Ishikawa (cell line): ENCODE measurements around the gene C9orf43.

ENCODE experiments used
- CEBPB ChIP-seq: IDR thresholded peaks from 2 replicates; pipeline ENCODE4 v1.6.1; 2012
- CREB1 ChIP-seq: IDR thresholded peaks from 2 replicates; pipeline ENCODE4 v1.6.1; 2012; ENCODE audit warnings: low read depth
- EGR1 ChIP-seq: IDR thresholded peaks from 2 replicates; pipeline ENCODE4 v1.6.1; 2012
- EP300 ChIP-seq: IDR thresholded peaks from 2 replicates; pipeline ENCODE4 v1.6.1; 2012; ENCODE audit warnings: borderline replicate concordance
- FOXM1 ChIP-seq: IDR thresholded peaks from 2 replicates; pipeline ENCODE4 v1.6.1; 2012; ENCODE audit warnings: low read depth, borderline replicate concordance
- NFIC ChIP-seq: IDR thresholded peaks from 2 replicates; pipeline ENCODE4 v1.6.1; 2012
- RAD21 ChIP-seq: IDR thresholded peaks from 2 replicates; pipeline ENCODE4 v1.6.1; 2012; ENCODE audit warnings: low read depth
- TAF1 ChIP-seq: IDR thresholded peaks from 2 replicates; pipeline ENCODE4 v1.6.1; 2012; ENCODE audit warnings: low read depth, mild to moderate bottlenecking
- TCF12 ChIP-seq: IDR thresholded peaks from 2 replicates; pipeline ENCODE4 v1.6.1; 2012; ENCODE audit warnings: low read depth
- YY1 ChIP-seq: IDR thresholded peaks from 2 replicates; pipeline ENCODE4 v1.6.1; 2012; ENCODE audit warnings: low read depth
- TF ChIP-seq, protein P1 (sequence below): IDR thresholded peaks from 2 replicates; pipeline ENCODE4 v1.6.1; 2012
- TF ChIP-seq, protein P2 (sequence below): IDR thresholded peaks from 2 replicates; pipeline ENCODE4 v1.6.1; 2012; ENCODE audit warnings: low read depth, mild to moderate bottlenecking

DNA sequence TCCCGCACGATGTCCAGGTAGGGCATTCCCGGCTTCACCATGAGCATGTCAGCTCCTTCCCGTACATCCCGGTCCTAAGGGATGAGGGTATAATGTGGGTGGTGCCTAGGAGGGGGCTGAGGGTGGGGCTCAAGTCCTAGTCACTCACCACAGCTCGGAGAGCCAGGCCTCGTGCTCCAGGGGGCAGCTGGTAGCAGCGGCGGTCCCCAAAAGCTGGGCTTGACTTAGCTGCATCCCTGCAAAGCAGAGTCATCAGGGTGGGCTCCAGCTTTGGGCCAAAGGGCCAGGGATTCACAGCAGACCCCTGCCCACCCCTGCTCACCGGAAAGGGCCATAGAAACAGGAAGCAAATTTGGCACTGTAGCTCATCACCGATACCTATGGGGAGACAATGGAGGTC is 21.1 kb upstream of the C9orf43 start:
- TF ChIP-seq TCF12 (no peak), EP300 (no peak), NFIC (no peak), TAF1 (no peak), CEBPB (no peak), CREB1 (no peak), RAD21 (no peak), EGR1 (no peak), FOXM1 (no peak), YY1 (no peak)
- TF ChIP-seq, protein P1, sequence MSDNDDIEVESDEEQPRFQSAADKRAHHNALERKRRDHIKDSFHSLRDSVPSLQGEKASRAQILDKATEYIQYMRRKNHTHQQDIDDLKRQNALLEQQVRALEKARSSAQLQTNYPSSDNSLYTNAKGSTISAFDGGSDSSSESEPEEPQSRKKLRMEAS = no peak
- TF ChIP-seq, protein P2, sequence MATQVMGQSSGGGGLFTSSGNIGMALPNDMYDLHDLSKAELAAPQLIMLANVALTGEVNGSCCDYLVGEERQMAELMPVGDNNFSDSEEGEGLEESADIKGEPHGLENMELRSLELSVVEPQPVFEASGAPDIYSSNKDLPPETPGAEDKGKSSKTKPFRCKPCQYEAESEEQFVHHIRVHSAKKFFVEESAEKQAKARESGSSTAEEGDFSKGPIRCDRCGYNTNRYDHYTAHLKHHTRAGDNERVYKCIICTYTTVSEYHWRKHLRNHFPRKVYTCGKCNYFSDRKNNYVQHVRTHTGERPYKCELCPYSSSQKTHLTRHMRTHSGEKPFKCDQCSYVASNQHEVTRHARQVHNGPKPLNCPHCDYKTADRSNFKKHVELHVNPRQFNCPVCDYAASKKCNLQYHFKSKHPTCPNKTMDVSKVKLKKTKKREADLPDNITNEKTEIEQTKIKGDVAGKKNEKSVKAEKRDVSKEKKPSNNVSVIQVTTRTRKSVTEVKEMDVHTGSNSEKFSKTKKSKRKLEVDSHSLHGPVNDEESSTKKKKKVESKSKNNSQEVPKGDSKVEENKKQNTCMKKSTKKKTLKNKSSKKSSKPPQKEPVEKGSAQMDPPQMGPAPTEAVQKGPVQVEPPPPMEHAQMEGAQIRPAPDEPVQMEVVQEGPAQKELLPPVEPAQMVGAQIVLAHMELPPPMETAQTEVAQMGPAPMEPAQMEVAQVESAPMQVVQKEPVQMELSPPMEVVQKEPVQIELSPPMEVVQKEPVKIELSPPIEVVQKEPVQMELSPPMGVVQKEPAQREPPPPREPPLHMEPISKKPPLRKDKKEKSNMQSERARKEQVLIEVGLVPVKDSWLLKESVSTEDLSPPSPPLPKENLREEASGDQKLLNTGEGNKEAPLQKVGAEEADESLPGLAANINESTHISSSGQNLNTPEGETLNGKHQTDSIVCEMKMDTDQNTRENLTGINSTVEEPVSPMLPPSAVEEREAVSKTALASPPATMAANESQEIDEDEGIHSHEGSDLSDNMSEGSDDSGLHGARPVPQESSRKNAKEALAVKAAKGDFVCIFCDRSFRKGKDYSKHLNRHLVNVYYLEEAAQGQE = no peak
